K562 (cell line): ENCODE measurements around the gene ACSF2. TPM values are rescaled to one million over a fixed set of nuclear protein-coding genes. Genes with fewer than 3 reads are reported as not detected.
A peak's percentile ranks its signal among the peaks of the same experiment; 100 is the strongest.

Experiments used
- CTCFL ChIP-seq: IDR thresholded peaks from 2 replicates; pipeline ENCODE4 v1.6.1; 2011; ENCODE audit warnings: borderline replicate concordance, low read depth, mild to moderate bottlenecking, moderate library complexity, low read length; ENCODE audit not compliant: insufficient read depth, poor library complexity, severe bottlenecking
- CXXC5 ChIP-seq: fragments of 250-450 bp; sonication (Bioruptor Pico); IDR thresholded peaks from 2 replicates; pipeline ENCODE4 v1.8.0; 2022; ENCODE audit warnings: inconsistent platforms, mild to moderate bottlenecking, moderate library complexity
- DACH1 ChIP-seq: fragments of 450-650 bp; IDR thresholded peaks from 2 replicates; pipeline ENCODE4 v1.6.1; 2018; ENCODE audit not compliant: partially characterized antibody
- ERF ChIP-seq: fragments of 450-650 bp; formaldehyde crosslinking; IDR thresholded peaks from 2 replicates; pipeline ENCODE4 v1.4.0; 2020; ENCODE audit warnings: mild to moderate bottlenecking, mixed read lengths
- ETS1 ChIP-seq: conservative IDR thresholded peaks from 2 replicates; pipeline ENCODE4 v1.6.1; 2011; ENCODE audit warnings: low read depth, mild to moderate bottlenecking, low read length; ENCODE audit not compliant: control insufficient read depth
- FOXA1 ChIP-seq: fragments of 450-650 bp; IDR thresholded peaks from 2 replicates; pipeline ENCODE4 v1.6.1; 2016; ENCODE audit warnings: mild to moderate bottlenecking, borderline replicate concordance
- FOXJ2 ChIP-seq: fragments of 200-800 bp; sonication (Bioruptor generic); IDR thresholded peaks from 2 replicates; pipeline ENCODE4 v1.6.1; 2016; ENCODE audit warnings: missing genetic modification characterization, missing compliant biosample characterization
- GABPB1 ChIP-seq: sonication (generic); formaldehyde crosslinking; IDR thresholded peaks from 2 replicates; pipeline ENCODE4 v1.8.0; 2022; ENCODE audit warnings: mild to moderate bottlenecking, missing genetic modification reagents
- LARP7 ChIP-seq: fragments of 450-650 bp; IDR thresholded peaks from 2 replicates; pipeline ENCODE4 v1.6.1; 2016
- MYC ChIP-seq, 2 experiments: fragments of 250-450 bp in 1 of 2; sonication (Bioruptor Pico) in 1 of 2; IDR thresholded peaks; 2 replicates each; pipeline versions ENCODE4 v1.5.1 to v1.6.1; 2012 to 2021; ENCODE audit warnings: low read depth in 2 of 2, borderline replicate concordance in 1 of 2, improper control_type of control experiment in 1 of 2, low read length in 1 of 2, mild to moderate bottlenecking in 1 of 2, moderate library complexity in 1 of 2
- NCOA6 ChIP-seq: fragments of 450-650 bp; IDR thresholded peaks from 2 replicates; pipeline ENCODE4 v1.6.1; 2017; ENCODE audit warnings: mild to moderate bottlenecking
- SMARCB1 ChIP-seq: IDR thresholded peaks from 2 replicates; pipeline ENCODE4 v1.6.1; 2011; ENCODE audit warnings: improper control_type of control experiment, low read depth; ENCODE audit not compliant: insufficient read length
- XRCC5 ChIP-seq: fragments of 200-400 bp; formaldehyde crosslinking; IDR thresholded peaks from 2 replicates; pipeline ENCODE4 v1.6.1; 2017; ENCODE audit warnings: low read depth, mild to moderate bottlenecking, low read length
- YY1 ChIP-seq, 3 experiments: IDR thresholded peaks; 2 replicates each; pipeline ENCODE4 v1.6.1; 2011; ENCODE audit warnings: low read length in 2 of 3, mild to moderate bottlenecking in 2 of 3, moderate library complexity in 2 of 3, borderline replicate concordance in 1 of 3, control low read depth in 1 of 3, low read depth in 1 of 3; ENCODE audit not compliant: insufficient read depth in 3 of 3, insufficient replicate concordance in 2 of 3, control insufficient read depth in 1 of 3, insufficient read length in 1 of 3; ENCODE audit errors: extremely low read depth in 1 of 3
- ZBTB8A ChIP-seq: fragments of 450-650 bp; IDR thresholded peaks from 2 replicates; pipeline ENCODE4 v1.6.1; 2018; ENCODE audit warnings: mild to moderate bottlenecking, moderate library complexity; ENCODE audit not compliant: partially characterized antibody
- ZC3H4 ChIP-seq: sonication (generic); formaldehyde crosslinking; IDR thresholded peaks from 2 replicates; pipeline ENCODE4 v1.9.0; 2021; ENCODE audit warnings: missing genetic modification reagents, borderline replicate concordance
- ZKSCAN1 ChIP-seq: fragments of 150-350 bp; IDR thresholded peaks from 2 replicates; pipeline ENCODE4 v1.6.1; 2016; ENCODE audit warnings: low read depth, low read length
- ZNF212 ChIP-seq: fragments of 450-650 bp; formaldehyde crosslinking; IDR thresholded peaks from 2 replicates; pipeline ENCODE4 v1.4.0; 2020; ENCODE audit warnings: mild to moderate bottlenecking
- polyA plus RNA-seq, 8 experiments: library from polyadenylated mRNA; depleted of rRNA in 4 of 8; stranded (reverse) in 5 of 8; unstranded in 3 of 8; fragments of >200 nt; fragmentation: Nextera tagmentation in 2 of 8; fragmentation: Illumina TruSeq in 1 of 8; extraction: Ambion mirVana in 2 of 8; extraction: Trizol in 1 of 8; gene quantifications; 2 replicates each; pipeline versions ENCODE4 v1.2.1 to v1.2.3, GENCODE V29; 2011 to 2014; ENCODE audit warnings: inconsistent platforms in 1 of 8, missing spikeins in 1 of 8
- total RNA-seq, 7 experiments: library from RNA; depleted of rRNA in 6 of 7; stranded (reverse); fragments of >200 nt in 6 of 7; fragmentation: Illumina TruSeq in 2 of 7; extraction: Trizol in 2 of 7; gene quantifications; 2 replicates each; pipeline versions ENCODE4 v1.2.1 to v1.2.3, GENCODE V29; 2011 to 2021; ENCODE audit warnings: low replicate concordance in 1 of 7
- TF ChIP-seq, protein P1 (sequence below): sonication (generic); formaldehyde crosslinking; IDR thresholded peaks from 2 replicates; pipeline ENCODE4 v1.8.1; 2023; ENCODE audit warnings: missing genetic modification reagents, mild to moderate bottlenecking, borderline replicate concordance

The ACSF2 gene
- total and polyA plus RNA-seq, 9 of the 15 experiments (the other 6 are each of a cell fraction or from before 2014, with no cell fraction given), result 0.89 to 6.1 (median 3.5) TPM

GRCh38 chr17:50479522-50480141, 53.6 kb downstream of the ACSF2 start (continued):
- TF ChIP-seq MYC (IDR thresholded peaks at IDR 0.05; ENCODE audit: low read depth, low read length) (peak; percentile 90), MYC (CRISPR knock-in tag; IDR thresholded peaks at IDR 0.05; ENCODE audit: borderline replicate concordance, low read depth) (no peak), ZBTB8A (no peak), DACH1 (no peak), CXXC5 (CRISPR knock-in tag) (peak; percentile 7), FOXJ2 (no peak), ERF (CRISPR knock-in tag) (no peak), NCOA6 (no peak), GABPB1 (CRISPR knock-in tag) (peak; percentile 38; the same call in 1 of the 2 replicates), ZKSCAN1 (peak; percentile 46; the same call in 1 of the 2 replicates), YY1 (IDR thresholded peaks at IDR 0.05; ENCODE audit: borderline replicate concordance in 1 of 3, control insufficient read depth in 1 of 3, extremely low read depth in 1 of 3, insufficient read depth in 3 of 3, insufficient read length in 1 of 3, insufficient replicate concordance in 2 of 3, low read depth in 1 of 3, low read length in 2 of 3) (peak in 2 of 3 experiments; percentile 21 to 50), SMARCB1 (no peak), FOXA1 (no peak), ZC3H4 (CRISPR knock-in tag) (no peak), CTCFL (peak; percentile 83), ETS1 (peak; percentile 71; the same call in 1 of the 2 replicates), LARP7 (no peak), ZNF212 (CRISPR knock-in tag) (no peak), XRCC5 (no peak)
- TF ChIP-seq, protein P1, sequence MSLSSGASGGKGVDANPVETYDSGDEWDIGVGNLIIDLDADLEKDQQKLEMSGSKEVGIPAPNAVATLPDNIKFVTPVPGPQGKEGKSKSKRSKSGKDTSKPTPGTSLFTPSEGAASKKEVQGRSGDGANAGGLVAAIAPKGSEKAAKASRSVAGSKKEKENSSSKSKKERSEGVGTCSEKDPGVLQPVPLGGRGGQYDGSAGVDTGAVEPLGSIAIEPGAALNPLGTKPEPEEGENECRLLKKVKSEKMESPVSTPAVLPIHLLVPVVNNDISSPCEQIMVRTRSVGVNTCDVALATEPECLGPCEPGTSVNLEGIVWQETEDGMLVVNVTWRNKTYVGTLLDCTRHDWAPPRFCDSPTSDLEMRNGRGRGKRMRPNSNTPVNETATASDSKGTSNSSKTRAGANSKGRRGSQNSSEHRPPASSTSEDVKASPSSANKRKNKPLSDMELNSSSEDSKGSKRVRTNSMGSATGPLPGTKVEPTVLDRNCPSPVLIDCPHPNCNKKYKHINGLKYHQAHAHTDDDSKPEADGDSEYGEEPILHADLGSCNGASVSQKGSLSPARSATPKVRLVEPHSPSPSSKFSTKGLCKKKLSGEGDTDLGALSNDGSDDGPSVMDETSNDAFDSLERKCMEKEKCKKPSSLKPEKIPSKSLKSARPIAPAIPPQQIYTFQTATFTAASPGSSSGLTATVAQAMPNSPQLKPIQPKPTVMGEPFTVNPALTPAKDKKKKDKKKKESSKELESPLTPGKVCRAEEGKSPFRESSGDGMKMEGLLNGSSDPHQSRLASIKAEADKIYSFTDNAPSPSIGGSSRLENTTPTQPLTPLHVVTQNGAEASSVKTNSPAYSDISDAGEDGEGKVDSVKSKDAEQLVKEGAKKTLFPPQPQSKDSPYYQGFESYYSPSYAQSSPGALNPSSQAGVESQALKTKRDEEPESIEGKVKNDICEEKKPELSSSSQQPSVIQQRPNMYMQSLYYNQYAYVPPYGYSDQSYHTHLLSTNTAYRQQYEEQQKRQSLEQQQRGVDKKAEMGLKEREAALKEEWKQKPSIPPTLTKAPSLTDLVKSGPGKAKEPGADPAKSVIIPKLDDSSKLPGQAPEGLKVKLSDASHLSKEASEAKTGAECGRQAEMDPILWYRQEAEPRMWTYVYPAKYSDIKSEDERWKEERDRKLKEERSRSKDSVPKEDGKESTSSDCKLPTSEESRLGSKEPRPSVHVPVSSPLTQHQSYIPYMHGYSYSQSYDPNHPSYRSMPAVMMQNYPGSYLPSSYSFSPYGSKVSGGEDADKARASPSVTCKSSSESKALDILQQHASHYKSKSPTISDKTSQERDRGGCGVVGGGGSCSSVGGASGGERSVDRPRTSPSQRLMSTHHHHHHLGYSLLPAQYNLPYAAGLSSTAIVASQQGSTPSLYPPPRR, result 0 out of 2 replicates have a peak, but pooled peaks have one; percentile 52
